SJCRH30 (cell line): ENCODE results near the gene SPTLC3. TPM values are rescaled to one million over a fixed set of nuclear protein-coding genes. Genes with fewer than 3 reads are reported as not detected.

Source experiments
- DNase-seq, 2 experiments: peaks; one replicate each; pipeline ENCODE4 v3.0.0-alpha.2; 2015 to 2020
- H3K27ac ChIP-seq: fragments of 250-450 bp; sonication (Bioruptor Pico); 2 replicates; pipeline ENCODE4 v1.5.1; 2020; ENCODE audit warnings: mild to moderate bottlenecking, moderate library complexity
- H3K27me3 ChIP-seq: fragments of 250-450 bp; sonication (Bioruptor Pico); 2 replicates; pipeline ENCODE4 v1.5.1; 2020; ENCODE audit warnings: mild to moderate bottlenecking, moderate library complexity
- H3K36me3 ChIP-seq: fragments of 250-450 bp; sonication (Bioruptor Pico); 2 replicates; pipeline ENCODE4 v1.5.1; 2020; ENCODE audit warnings: mild to moderate bottlenecking, moderate library complexity
- H3K4me1 ChIP-seq: fragments of 250-450 bp; sonication (Bioruptor Pico); 2 replicates; pipeline ENCODE4 v1.5.1; 2020; ENCODE audit warnings: mild to moderate bottlenecking, moderate library complexity
- H3K4me3 ChIP-seq: fragments of 250-450 bp; sonication (Bioruptor Pico); 2 replicates; pipeline ENCODE4 v1.5.1; 2020; ENCODE audit warnings: mild to moderate bottlenecking, moderate library complexity
- H3K9me3 ChIP-seq: fragments of 250-450 bp; sonication (Bioruptor Pico); replicated peaks from 2 replicates; pipeline ENCODE4 v1.5.1; 2020; ENCODE audit warnings: mild to moderate bottlenecking, moderate library complexity
- total RNA-seq: library from RNA; depleted of rRNA; stranded (reverse); fragments of >200 nt; shearing (Covaris generic); gene quantifications from 2 replicates; pipeline ENCODE4 v1.2.3, GENCODE V29; 2014; rRNA removed

The SPTLC3 gene
- total RNA-seq, result not detected in 2 replicates

GRCh38 chr20:13008761-13009681 lies at the start of gene SPTLC3:
SPTLC3 (plus strand) TSS chr20:13008972; CDS start chr20:13009268, 296 bp downstream.
- H3K9me3 ChIP-seq, result no peaks in the 10 kb centered on the region
- no peak for DNase-seq

GRCh38 chr20:12961725-12962124 lies 47.0 kb upstream of the SPTLC3 start:
- Histone ChIP-seq H3K9me3 (no peaks in the 10 kb centered on the region), H3K36me3 (no peaks in the 10 kb centered on the region), H3K27ac (no peak overlapping the region), H3K27me3 (no peaks in the 10 kb centered on the region; the same call in 1 of the 2 replicates), H3K4me3 (no peak overlapping the region), H3K4me1 (no peaks in the 10 kb centered on the region)
- no peak for DNase-seq

More at GRCh38 chr20:13008761-13009681, at the start of gene SPTLC3:
- Histone ChIP-seq H3K27ac (no peak within 1 kb of the TSS), H3K27me3 (no peaks in the 10 kb centered on the region), H3K36me3 (no peaks in the 10 kb centered on the region), H3K4me1 (no peaks in the 10 kb centered on the region), H3K4me3 (no peak within 1 kb of the TSS)

GRCh38 chr20:12962895-12963294 lies 45.9 kb upstream of the SPTLC3 start:
- no peak for DNase-seq
- Histone ChIP-seq H3K4me3 (no peak overlapping the region), H3K36me3 (no peaks in the 10 kb centered on the region), H3K27ac (no peak overlapping the region), H3K4me1 (no peaks in the 10 kb centered on the region), H3K9me3 (no peaks in the 10 kb centered on the region), H3K27me3 (no peaks in the 10 kb centered on the region; the same call in 1 of the 2 replicates)

- Histone ChIP-seq H3K9me3 (no peaks in the 10 kb centered on the region), H3K4me1 (no peaks in the 10 kb centered on the region)
These were observed 45.4 kb upstream of the SPTLC3 start for GRCh38 chr20:12963416-12963815.

GRCh38 chr20:12965212-12965869 lies 43.4 kb upstream of the SPTLC3 start:
- DNase-seq, result no peak
- Histone ChIP-seq H3K27me3 (no peaks in the 10 kb centered on the region; the same call in 1 of the 2 replicates), H3K36me3 (no peaks in the 10 kb centered on the region), H3K4me1 (no peaks in the 10 kb centered on the region), H3K27ac (no peak overlapping the region), H3K4me3 (no peak overlapping the region), H3K9me3 (no peaks in the 10 kb centered on the region)

More at GRCh38 chr20:12963416-12963815, 45.4 kb upstream of the SPTLC3 start:
- Histone ChIP-seq H3K27me3 (no peaks in the 10 kb centered on the region; the same call in 1 of the 2 replicates), H3K27ac (no peak overlapping the region), H3K4me3 (no peak overlapping the region), H3K36me3 (no peaks in the 10 kb centered on the region)
- DNase-seq, result peak in 1 of 2 experiments; percentile 38

- Histone ChIP-seq H3K36me3 (no peaks in the 10 kb centered on the region), H3K27ac (no peak overlapping the region), H3K9me3 (no peaks in the 10 kb centered on the region), H3K27me3 (no peaks in the 10 kb centered on the region; the same call in 1 of the 2 replicates), H3K4me1 (no peaks in the 10 kb centered on the region), H3K4me3 (no peak overlapping the region)
- DNase-seq, result no peak
These were observed 42.9 kb upstream of the SPTLC3 start for GRCh38 chr20:12965870-12966251.

- Histone ChIP-seq H3K27me3 (no peaks in the 10 kb centered on the region; the same call in 1 of the 2 replicates), H3K4me1 (no peaks in the 10 kb centered on the region), H3K27ac (no peak overlapping the region), H3K4me3 (no peak overlapping the region), H3K36me3 (no peaks in the 10 kb centered on the region), H3K9me3 (no peaks in the 10 kb centered on the region)
- DNase-seq, result peak in 1 of 2 experiments; percentile 14
These were observed 42.2 kb upstream of the SPTLC3 start for GRCh38 chr20:12966468-12967085.

- H3K36me3 ChIP-seq, result no peaks in the 10 kb centered on the region
- H3K27ac ChIP-seq, result no peak overlapping the region
- H3K9me3 ChIP-seq, result no peaks in the 10 kb centered on the region
- no peak overlapping the region for H3K4me3 ChIP-seq
- no peaks in the 10 kb centered on the region for H3K4me1 ChIP-seq
- H3K27me3 ChIP-seq, result no peaks in the 10 kb centered on the region; the same call in 1 of the 2 replicates
- no peak for DNase-seq
These were observed 40.8 kb upstream of the SPTLC3 start for GRCh38 chr20:12967932-12968331.

- Histone ChIP-seq H3K27me3 (no peaks in the 10 kb centered on the region; the same call in 1 of the 2 replicates), H3K36me3 (no peaks in the 10 kb centered on the region), H3K27ac (no peak overlapping the region), H3K4me3 (no peak overlapping the region), H3K4me1 (no peaks in the 10 kb centered on the region), H3K9me3 (no peaks in the 10 kb centered on the region)
- DNase-seq, result no peak
These were observed 40.3 kb upstream of the SPTLC3 start for GRCh38 chr20:12968472-12968871.

GRCh38 chr20:12969071-12969669 lies 39.6 kb upstream of the SPTLC3 start:
- no peaks in the 10 kb centered on the region for H3K36me3 ChIP-seq
- H3K27ac ChIP-seq, result no peak overlapping the region
- peaks cover under 1% of the 10 kb centered on the region; the same call in 1 of the 2 replicates for H3K27me3 ChIP-seq
- no peak overlapping the region for H3K4me3 ChIP-seq
- DNase-seq, result no peak
- H3K4me1 ChIP-seq, result no peaks in the 10 kb centered on the region
- H3K9me3 ChIP-seq, result no peaks in the 10 kb centered on the region

- DNase-seq, result peak in 1 of 2 experiments; percentile 38
- no peak overlapping the region for H3K27ac ChIP-seq
- no peaks in the 10 kb centered on the region for H3K4me1 ChIP-seq
- H3K4me3 ChIP-seq, result no peak overlapping the region
- H3K36me3 ChIP-seq, result no peaks in the 10 kb centered on the region
- H3K9me3 ChIP-seq, result no peaks in the 10 kb centered on the region
- H3K27me3 ChIP-seq, result peaks cover 2% of the 10 kb centered on the region; the same call in 1 of the 2 replicates
These were observed 38.4 kb upstream of the SPTLC3 start for GRCh38 chr20:12970372-12970821.

- no peaks in the 10 kb centered on the region for H3K36me3 ChIP-seq
- no peak overlapping the region for H3K4me3 ChIP-seq
- H3K4me1 ChIP-seq, result no peaks in the 10 kb centered on the region
- H3K9me3 ChIP-seq, result no peaks in the 10 kb centered on the region
- H3K27ac ChIP-seq, result no peak overlapping the region
- DNase-seq, result no peak
- peaks cover 2% of the 10 kb centered on the region; the same call in 1 of the 2 replicates for H3K27me3 ChIP-seq
These were observed 32.8 kb upstream of the SPTLC3 start for GRCh38 chr20:12975833-12976608.

GRCh38 chr20:12976720-12977309 lies 32.0 kb upstream of the SPTLC3 start:
- no peak for DNase-seq
- Histone ChIP-seq H3K27me3 (peaks cover 2% of the 10 kb centered on the region; the same call in 1 of the 2 replicates), H3K27ac (no peak overlapping the region), H3K9me3 (no peaks in the 10 kb centered on the region), H3K36me3 (no peaks in the 10 kb centered on the region), H3K4me1 (no peaks in the 10 kb centered on the region), H3K4me3 (no peak overlapping the region)
